Heart left ventricle (tissue), 16 donors: ENCODE measurements around the gene SPOCK1. TPM values are rescaled to one million over a fixed set of nuclear protein-coding genes. Genes with fewer than 3 reads are reported as not detected.

Experiments used
- ATAC-seq, 4 donors: fragments of 200-7000 bp; cut with Tn5 transposase; one replicate each; pipeline ENCODE4 v1.9.1; 2020 to 2022; ENCODE audit warnings: moderate library complexity in 4 of 4, mild to moderate bottlenecking in 3 of 4, moderate number of reproducible peaks in 1 of 4
- DNase-seq, 5 donors: peaks; one replicate each; pipeline ENCODE4 v3.0.0-alpha.2; 2020
- H3K27ac ChIP-seq, 12 donors: fragments of 200-600 bp; sonication (generic) in 4 of 12; one replicate each; pipeline versions ENCODE4 v1.5.0 to v1.8.0; 2016 to 2022; ENCODE audit warnings: mild to moderate bottlenecking in 2 of 12
- H3K27me3 ChIP-seq, 9 donors: fragments of 200-600 bp; sonication (generic) in 2 of 9; one replicate each; pipeline versions ENCODE4 v1.5.1 to v1.8.0; 2016 to 2022; ENCODE audit warnings: mild to moderate bottlenecking in 3 of 9
- H3K36me3 ChIP-seq, 9 donors: fragments of 200-600 bp; sonication (generic) in 2 of 9; one replicate each; pipeline versions ENCODE4 v1.5.0 to v1.8.0; 2018 to 2022; ENCODE audit warnings: mild to moderate bottlenecking in 2 of 9
- H3K4me1 ChIP-seq, 12 donors: fragments of 200-600 bp; sonication (generic) in 4 of 12; one replicate each; pipeline versions ENCODE4 v1.5.0 to v1.8.0; 2016 to 2022; ENCODE audit warnings: mild to moderate bottlenecking in 3 of 12
- H3K4me3 ChIP-seq, 12 donors: fragments of 200-600 bp; sonication (generic) in 4 of 12; one replicate each; pipeline versions ENCODE4 v1.5.0 to v1.8.0; 2017 to 2022; ENCODE audit warnings: mild to moderate bottlenecking in 9 of 12, moderate library complexity in 4 of 12
- H3K9me3 ChIP-seq, 12 donors: fragments of 200-600 bp; sonication (generic) in 4 of 12; one replicate each; pipeline versions ENCODE4 v1.5.0 to v1.8.0; 2016 to 2022; ENCODE audit warnings: mild to moderate bottlenecking in 1 of 12
- CTCF ChIP-seq, 12 donors: fragments of 200-600 bp; sonication (generic) in 4 of 12; IDR thresholded peaks; one replicate each; pipeline versions ENCODE4 v1.5.0 to v1.8.0; 2018 to 2022; ENCODE audit warnings: antibody characterized with exemption in 12 of 12, mild to moderate bottlenecking in 5 of 12
- POLR2A ChIP-seq, 2 donors: fragments of 450-650 bp; IDR thresholded peaks; one replicate each; pipeline ENCODE4 v1.6.1; 2017; ENCODE audit warnings: antibody characterized with exemption in 2 of 2, mild to moderate bottlenecking in 2 of 2, moderate library complexity in 2 of 2
- WGBS, 4 donors: extraction: QIAGEN DNeasy Blood & Tissue Kit in 2 of 4; methylation state at CpG; one replicate each; pipeline versions ENCODE4 v1.1.5 to v1.1.7; 2013 to 2018; 5-methylcytosine and 5-hydroxymethylcytosine counted together
- intact Hi-C, 10 donors: fragments of 100-400 bp; cut with DNase I; formaldehyde crosslinking; loops; one replicate each; pipeline versions ENCODE4 v1.11.1 to v1.14.2; 2022
- polyA plus RNA-seq, 2 donors: library from polyadenylated mRNA; stranded (reverse); fragments of 200-250 nt; gene quantifications; one replicate each; pipeline ENCODE4 v1.2.3, GENCODE V29; 2013
- total RNA-seq, 9 donors: library from RNA; depleted of rRNA in 2 of 9; stranded (reverse); fragments of >200 nt in 2 of 9; fragmentation: NEBNext Ultra II Directional in 3 of 9; extraction: Animal tissue kit (Norgen Biotek cat#: 25700) in 3 of 9; gene quantifications; one replicate each; pipeline versions ENCODE4 v1.1.0 to v1.2.4, GENCODE V29; 2016 to 2023
- donor health status: ischemic (EF 13 %, LVEDD 7.1; RV severe dilation, severe dysfunction).
- donor health status: healthy with polysubstance abuse.
- donor health status: DM: no; HTN: yes; CAD: no.
- donor health status: DM: no; HTN: no; CAD: no.
- donor health status: ischemic (EF 25% LVEDD 6.9; RV normal size, moderate dysfunction).
- donor health status: ischemic (EF 25% LVEDD 5.7; RV mildly dilated, moderate dysfunction).
- donor health status: healthy.
- donor health status: DM: yes; HTN: yes; CAD: no.
- donor health status: ischemic (EF 35%, LVEDD 5.7; RV mildly dilated, moderate dysfunction).
- donor health status: nonischemic (EF 11% LVEDD 7.7; RV severe dilation, severe dysfunction).
- donor health status: DM: yes; HTN: yes; CAD: no.
- donor health status: PGD.
- donor health status: ischemic (EF 29% LVEDD 5.4; RV normal size, mild dysfunction).
- donor health status: nonischemic (EF 23%, LVEDD 6.1; RV moderate dilation, normal function).

The SPOCK1 gene
- total and polyA plus RNA-seq, 11 donors, result 7.8 to 51.2 (median 19.9) TPM

GRCh38 chr5:137275083-137275482, 224.0 kb downstream of the SPOCK1 start:
- H3K36me3 ChIP-seq, result no peaks in the 10 kb centered on the region
- ATAC-seq (no peak), DNase-seq (no peak)
- intact Hi-C loops, result no loop called here
- TF ChIP-seq CTCF (IDR thresholded peaks at IDR 0.05) (no peak), POLR2A (IDR thresholded peaks at IDR 0.05) (no peak)
- H3K4me3 ChIP-seq, result no peak overlapping the region
- no peak overlapping the region for H3K27ac ChIP-seq
- H3K27me3 ChIP-seq, result no peaks in the 10 kb centered on the region
- no peaks in the 10 kb centered on the region for H3K9me3 ChIP-seq
- H3K4me1 ChIP-seq, result peaks cover 0 to under 1% (median 0%) of the 10 kb centered on the region in 12 donors
- WGBS, 4 donors, result 88 to 95% (median 91%) methylated on average over 2 of the region's 2 CpGs

GRCh38 chr5:137273511-137273910, 225.6 kb downstream of the SPOCK1 start:
- ATAC-seq (no peak), DNase-seq (no peak)
- Histone ChIP-seq H3K4me3 (no peak overlapping the region), H3K4me1 (peaks cover 0 to 15% (median 5%) of the 10 kb centered on the region in 12 donors), H3K36me3 (no peaks in the 10 kb centered on the region), H3K9me3 (no peaks in the 10 kb centered on the region), H3K27me3 (no peaks in the 10 kb centered on the region), H3K27ac (no peak overlapping the region)
- intact Hi-C loops, result no loop called here
- 70 to 82% (median 79%) methylated on average over 1 of the region's 1 CpG for WGBS, 4 donors
- TF ChIP-seq CTCF (IDR thresholded peaks at IDR 0.05), result no peak

- intact Hi-C loops, result no loop called here
- no peak overlapping the region for H3K4me3 ChIP-seq
Observed at GRCh38 chr5:137272831-137273230, 226.3 kb downstream of the SPOCK1 start.

GRCh38 chr5:137269946-137270345, 229.2 kb downstream of the SPOCK1 start:
- TF ChIP-seq POLR2A (IDR thresholded peaks at IDR 0.05) (no peak), CTCF (IDR thresholded peaks at IDR 0.05) (no peak)
- H3K4me3 ChIP-seq, result no peak overlapping the region
- intact Hi-C loops, result no loop called here
- H3K36me3 ChIP-seq, result no peaks in the 10 kb centered on the region
- ATAC-seq, result peak in 2 of 4 donors; percentile 41 to 75
- no peak for DNase-seq
- H3K4me1 ChIP-seq, result peaks cover 0 to 31% (median 6%) of the 10 kb centered on the region in 12 donors
- no peak overlapping the region for H3K27ac ChIP-seq
- no peaks in the 10 kb centered on the region for H3K27me3 ChIP-seq
- no peaks in the 10 kb centered on the region for H3K9me3 ChIP-seq
- 39 to 58% (median 54%) methylated on average over 2 of the region's 2 CpGs for WGBS, 4 donors

More at GRCh38 chr5:137272831-137273230, 226.3 kb downstream of the SPOCK1 start:
- Histone ChIP-seq H3K9me3 (no peaks in the 10 kb centered on the region), H3K27ac (no peak overlapping the region), H3K27me3 (no peaks in the 10 kb centered on the region), H3K36me3 (no peaks in the 10 kb centered on the region), H3K4me1 (peaks cover 0 to 22% (median 5%) of the 10 kb centered on the region in 12 donors)
- ATAC-seq (no peak), DNase-seq (no peak)
- TF ChIP-seq POLR2A (IDR thresholded peaks at IDR 0.05), result no peak
- TF ChIP-seq CTCF (IDR thresholded peaks at IDR 0.05), result no peak
